ENCODE measurements around the gene MAP10.

MAP10 gene

DNA sequence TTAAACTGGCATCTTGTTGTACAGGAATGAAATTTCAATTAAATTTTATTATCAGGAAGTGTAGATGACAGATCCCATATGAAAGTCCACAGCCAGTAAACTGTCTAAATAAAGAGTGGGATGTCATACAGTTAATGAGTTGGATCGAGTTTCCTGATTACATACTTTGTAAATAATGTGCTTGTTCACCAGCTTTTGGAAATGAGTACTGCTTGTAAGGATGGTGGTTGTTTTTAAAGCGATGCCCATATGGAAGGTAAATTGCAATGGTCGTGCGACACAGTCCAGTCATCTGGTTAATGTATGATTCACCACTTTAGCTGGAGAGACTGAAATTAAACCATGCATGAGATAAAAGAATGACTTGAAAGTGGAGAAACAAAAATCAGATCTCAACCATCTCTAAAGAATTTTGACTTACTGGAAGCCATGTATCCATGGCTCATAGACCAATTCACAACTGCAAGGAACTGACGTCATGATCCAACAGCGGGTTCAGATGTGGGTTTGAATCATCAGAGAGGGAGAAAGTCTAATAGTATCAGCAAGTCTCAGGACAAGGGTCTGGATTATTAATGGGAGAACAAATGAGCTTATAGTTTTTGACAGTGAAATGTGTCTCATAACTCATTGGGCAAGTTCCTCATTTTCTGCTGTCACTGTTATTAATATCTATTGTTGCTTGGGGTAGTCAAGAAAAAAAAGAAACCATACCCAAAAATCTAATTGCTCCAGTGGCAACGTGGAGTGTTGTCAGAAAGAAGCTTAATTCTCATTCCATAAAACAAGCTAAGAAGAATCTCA lies 49.0 kb downstream of the MAP10 start:
- no peak for DNase-seq (ENCODE audit: low read depth in 3 of 3, low spot score in 1 of 3)

GRCh38 chr1:232854798-232855159 lies 49.6 kb downstream of the MAP10 start:
- no peak for DNase-seq (ENCODE audit: low read depth in 3 of 3, low spot score in 1 of 3)

GRCh38 chr1:232856541-232856940 lies 51.3 kb downstream of the MAP10 start:
- DNase-seq (ENCODE audit: low read depth in 3 of 3, low spot score in 1 of 3), result no peak
